ENCODE measurements around the gene PRKAG1.
A peak's percentile ranks its signal among the peaks of the same experiment; 100 is the strongest.

PRKAG1 gene

DNA sequence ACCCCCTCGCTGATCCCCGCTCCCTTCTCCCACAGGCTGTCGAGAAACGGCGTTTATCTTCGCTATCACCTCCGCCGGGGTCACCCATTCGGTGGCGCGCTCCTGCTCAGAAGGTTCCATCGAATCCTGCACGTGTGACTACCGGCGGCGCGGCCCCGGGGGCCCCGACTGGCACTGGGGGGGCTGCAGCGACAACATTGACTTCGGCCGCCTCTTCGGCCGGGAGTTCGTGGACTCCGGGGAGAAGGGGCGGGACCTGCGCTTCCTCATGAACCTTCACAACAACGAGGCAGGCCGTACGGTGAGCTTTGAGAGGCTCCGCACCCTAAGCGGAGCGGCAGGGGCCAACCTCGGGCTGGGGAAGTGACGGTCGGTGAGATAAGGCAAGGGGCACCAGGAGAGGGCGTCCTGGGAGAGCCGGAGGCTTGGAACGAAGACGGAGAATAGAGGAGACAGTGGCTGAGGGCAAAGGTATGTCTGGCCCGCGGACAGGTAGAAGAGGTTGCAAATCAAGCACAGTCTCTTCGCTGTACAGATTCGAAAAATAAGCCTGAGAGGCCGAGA is 38.1 kb downstream of the PRKAG1 start:
- peak; percentile 36 for DNase-seq

DNA sequence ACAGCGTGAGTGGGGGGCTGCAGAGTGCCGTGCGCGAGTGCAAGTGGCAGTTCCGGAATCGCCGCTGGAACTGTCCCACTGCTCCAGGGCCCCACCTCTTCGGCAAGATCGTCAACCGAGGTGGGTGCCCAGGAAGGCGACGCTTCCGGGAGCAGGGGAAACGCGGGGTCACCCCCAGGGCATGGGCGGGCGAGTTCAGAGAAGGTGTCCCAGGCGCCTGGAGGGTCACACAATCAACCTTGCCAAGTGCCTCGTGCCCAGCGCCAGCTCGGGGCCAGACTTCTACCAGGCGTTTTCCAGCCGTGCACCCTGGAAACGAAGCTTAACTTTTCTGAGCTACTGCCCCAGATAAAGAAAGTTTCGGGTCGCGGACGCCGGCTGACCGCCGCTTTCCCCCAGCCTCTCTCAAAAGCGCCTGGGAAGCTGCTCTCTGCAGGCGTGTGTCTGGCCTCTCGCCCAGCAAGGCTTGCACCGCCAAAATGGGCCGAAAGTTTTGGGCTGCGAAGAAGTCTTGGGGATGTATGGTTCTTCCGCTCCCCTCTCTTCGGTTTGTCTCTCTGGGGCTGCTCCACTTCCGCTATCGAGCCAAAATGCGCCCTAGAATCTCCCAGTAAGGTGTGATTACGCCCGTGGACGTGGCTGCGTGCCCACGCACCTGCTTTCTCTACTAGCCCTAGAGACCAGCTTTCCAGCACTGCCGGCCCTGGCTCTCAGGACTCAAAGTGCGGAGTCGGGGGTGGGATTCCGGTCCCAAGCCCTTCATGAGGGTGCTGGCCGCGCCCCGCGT is 38.8 kb downstream of the PRKAG1 start:
- DNase-seq: no peak

DNA sequence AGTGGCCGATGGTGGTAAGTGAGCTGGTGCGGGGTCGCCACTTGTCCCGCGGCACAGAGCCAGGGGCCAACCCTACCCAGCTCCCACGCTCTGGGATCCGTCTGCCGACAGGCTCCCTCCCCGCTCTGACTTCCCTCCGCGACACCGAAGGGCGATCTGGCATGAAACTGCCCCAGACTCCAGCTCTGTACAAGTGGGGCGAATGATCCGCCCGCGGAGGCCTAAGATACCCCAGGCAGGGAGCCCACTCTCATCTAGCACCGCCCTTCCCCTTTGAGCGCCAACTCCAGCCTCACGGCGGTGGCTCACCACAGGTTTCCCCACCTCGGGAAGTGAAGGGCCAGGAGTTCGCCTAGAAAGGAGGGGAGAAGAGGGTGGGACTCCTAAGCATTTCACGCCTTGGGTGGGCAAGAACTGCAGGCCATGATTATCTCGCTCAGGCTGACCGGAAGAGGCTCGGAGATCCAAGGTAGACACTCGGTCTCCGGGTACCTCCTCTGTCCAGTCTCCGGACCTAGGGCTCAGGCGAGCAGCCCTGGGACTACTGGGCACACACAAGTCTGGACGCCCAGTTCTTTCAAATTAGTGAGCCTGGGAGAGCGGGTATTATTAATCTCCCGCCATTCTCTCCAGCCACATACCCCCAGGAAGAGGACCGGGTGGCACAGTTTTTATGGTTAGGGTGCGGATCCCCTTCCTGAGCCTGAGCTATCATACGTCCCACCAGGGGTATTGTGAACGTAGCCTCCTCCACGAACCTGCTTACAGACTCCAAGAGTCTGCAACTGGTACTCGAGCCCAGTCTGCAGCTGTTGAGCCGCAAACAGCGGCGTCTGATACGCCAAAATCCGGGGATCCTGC is 39.6 kb downstream of the PRKAG1 start:
- DNase-seq: no peak

DNA sequence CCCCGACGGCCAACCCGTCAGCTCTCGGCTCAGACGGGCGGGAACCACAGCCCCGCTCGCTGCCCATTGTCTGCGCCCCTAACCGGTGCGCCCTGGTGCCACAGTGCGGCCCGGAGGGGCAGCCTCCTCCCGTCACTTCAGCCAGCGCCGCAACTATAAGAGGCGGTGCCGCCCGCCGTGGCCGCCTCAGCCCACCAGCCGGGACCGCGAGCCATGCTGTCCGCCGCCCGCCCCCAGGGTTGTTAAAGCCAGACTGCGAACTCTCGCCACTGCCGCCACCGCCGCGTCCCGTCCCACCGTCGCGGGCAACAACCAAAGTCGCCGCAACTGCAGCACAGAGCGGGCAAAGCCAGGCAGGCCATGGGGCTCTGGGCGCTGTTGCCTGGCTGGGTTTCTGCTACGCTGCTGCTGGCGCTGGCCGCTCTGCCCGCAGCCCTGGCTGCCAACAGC is 40.3 kb downstream of the PRKAG1 start, which contains the start of gene WNT1:
Gene WNT1 (plus strand): TSS at position 32 of the 450 bp plus-strand sequence. CDS start 329 bp downstream, at position 361.
- no peak for DNase-seq

DNA sequence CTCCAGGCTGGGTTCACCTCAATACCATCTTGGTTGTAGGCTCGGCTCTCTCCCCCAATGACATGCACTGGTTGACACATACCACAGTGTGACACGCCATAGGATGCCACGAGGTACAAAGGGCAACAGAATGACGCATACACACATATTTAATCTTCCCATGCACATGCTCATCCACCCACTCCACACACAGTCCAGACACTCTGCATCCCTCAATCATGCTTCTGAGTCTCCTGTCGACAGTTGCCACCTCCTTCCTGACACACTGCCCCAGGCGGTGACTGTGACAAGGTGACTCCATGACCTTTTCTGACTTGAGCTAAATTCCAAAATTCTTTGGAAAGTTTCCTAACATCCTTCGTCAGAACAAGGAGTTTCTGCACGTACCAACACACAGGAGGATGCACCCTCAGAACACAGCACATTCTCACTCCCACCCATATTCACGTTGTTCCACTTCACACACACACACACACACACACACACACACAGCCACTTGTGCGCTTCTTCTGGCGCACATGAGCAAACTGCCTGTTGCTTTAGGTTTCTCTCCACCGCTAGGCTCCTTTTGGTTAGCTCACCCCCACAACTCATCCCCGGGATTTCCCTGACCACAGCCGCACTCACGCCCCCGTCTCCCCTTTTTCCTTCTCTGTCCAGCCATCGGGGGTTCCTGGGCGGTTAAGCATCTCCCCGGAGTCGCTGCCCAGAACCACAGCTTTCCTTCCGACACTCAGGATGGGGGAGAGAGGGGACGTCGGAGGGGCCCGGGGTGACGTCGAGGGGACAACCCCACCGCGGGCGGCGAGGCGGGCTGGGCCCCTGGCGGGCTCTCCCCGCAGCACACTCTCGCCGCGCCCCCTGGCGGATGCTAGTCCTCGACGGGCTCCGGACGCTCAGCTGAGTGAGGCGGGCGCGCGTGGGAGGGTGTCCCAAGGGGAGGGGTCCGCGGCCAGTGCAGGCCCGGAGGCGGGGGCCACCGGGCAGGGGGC is 41.0 kb downstream of the PRKAG1 start:
- peak; percentile 79 for DNase-seq

DNA sequence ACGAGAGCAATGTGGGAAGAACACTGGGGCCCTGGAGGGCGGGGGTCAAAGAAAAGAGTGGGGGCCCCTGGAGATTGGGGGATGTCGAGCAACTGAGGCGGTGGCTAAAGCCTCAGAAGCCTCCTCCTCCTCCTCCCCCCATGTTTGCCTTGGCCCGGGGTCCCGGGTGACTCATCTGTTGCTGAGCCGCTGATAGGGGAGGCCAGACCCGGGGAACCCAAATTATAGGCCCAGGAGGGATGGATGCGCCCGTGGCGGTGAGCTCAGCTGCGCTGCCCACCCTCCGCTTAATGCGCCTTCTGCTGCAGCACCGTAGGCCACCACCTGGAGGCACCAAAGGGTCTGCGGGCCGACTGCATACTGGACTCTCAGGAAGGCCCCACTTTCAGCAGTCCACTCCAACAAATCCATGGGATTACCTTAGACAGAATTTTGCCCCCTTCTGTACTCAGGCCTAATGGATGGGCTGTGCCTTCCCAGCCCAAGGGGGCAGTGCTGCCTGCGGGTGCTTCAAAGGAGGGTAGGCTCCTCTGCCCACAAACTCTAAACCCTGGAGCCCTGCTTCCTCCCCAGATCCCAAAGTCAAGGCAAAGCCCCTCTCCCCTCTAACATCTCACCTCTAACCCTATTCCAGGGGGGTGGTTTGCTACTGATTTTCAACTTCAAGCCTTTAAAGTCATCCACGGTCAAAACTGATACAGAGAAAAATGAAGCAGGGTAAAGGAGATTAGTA is 44.5 kb downstream of the PRKAG1 start:
- peak; percentile 37 for DNase-seq

DNA sequence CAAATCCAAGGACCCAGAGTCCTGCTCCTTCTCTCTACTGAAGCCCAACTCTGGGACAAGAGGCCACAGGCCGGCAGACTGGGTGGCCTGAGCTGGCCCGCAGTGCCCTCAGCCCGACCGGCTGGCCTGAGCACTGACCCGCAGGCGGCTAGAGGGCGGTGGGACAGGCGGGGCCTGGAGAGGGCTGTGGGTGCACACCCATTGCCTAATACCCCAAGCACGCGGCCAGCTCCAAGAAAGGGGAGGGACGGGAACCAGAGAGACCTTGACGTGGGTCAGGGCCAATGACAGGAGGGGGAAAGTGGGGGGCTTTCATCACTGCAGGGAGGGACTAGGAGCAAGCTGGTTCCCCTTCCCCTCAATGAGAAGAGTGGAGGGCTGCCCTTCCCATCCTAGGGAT is 45.0 kb downstream of the PRKAG1 start:
- no peak for DNase-seq

DNA sequence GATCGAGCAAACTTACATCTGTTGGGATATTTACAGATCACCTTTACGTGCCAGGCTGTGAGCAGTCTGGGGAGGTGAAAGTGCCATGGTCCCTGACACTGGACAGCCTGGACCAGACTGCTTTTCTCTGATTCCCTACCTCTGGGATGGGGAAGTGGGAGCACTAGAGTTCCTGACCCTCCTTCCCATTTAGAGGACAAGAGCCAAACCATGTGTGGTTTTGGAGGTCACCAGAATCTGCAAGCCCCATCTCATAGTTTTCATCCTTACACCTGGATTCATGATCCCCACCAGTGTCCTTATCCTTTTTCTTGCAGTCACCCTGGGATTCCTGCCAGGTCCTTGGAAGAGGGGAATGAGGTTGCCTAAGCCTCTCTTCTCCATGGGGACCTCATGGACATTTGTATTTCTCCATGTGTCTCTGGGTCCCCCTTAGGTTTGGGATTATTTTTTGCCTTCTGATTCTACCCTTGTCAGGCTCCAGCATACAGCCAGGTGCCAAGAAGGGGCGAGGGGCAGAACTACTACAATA is 45.6 kb downstream of the PRKAG1 start:
- DNase-seq: no peak

DNA sequence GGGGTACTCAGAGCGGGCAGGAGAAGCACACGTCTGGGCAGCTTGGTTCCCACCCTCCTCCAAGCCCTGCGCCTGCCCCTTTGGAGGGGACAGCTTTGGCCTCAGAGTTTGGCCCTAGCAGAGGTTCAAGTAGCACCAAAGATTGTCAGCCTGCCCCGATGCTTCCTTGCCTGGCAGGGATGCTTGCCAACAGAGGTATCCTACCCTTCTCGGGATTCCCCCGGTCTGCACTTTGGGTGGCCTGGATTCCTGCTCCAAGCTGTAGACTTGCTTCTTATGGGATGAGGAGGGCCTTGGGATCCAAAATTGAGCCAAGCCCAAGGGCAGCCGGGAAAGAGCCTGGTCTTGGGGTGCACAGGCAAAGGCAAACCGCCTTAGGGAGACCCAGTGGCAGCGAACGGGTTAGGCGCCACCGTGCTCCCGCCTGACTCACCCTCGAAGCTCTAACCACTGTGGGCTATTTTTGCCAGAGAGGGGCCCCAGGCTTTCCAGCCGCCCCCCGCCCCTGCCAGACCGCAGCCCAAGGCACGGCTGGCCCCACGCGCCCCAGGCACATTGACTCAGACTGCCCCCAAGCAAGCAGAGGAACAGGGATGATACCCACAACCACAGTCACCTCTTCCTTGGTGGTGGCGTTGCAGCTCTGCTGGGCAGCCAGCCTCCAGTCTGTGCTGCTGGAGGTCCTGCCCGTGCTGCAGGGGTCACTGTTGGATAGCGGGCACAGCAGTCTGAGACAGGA is 46.2 kb downstream of the PRKAG1 start:
- peak; percentile 38 for DNase-seq

DNA sequence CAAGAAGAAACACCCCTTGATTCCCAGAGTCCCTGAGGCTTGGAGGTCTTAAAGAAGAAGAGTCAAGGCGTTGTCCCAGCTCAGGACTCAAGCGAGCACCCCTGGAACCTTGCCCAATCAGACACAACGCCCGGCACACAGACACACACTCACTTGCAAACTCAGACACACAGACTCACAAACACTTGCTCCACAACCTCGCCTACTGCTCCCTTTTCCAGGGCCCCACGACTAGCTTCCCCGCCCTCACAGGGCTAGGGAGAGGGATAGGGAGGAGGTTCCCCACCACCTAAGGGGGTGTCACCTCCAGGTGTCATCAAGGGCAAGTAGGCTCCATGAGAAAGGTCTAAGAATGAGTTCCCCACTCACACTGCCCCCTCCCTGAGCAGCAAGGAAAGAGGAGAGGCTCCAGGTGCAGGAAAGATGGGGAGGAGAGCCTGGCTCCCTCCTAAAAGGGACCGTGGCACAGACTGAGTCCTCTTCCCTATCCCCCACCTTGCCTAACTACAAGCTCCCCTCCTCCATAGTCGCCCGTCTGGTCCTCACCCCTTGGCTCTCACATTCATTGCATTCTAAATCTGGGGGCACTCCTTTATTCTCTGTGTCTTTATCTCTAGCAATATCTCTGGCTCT is 47.8 kb downstream of the PRKAG1 start:
- no peak for DNase-seq

DNA sequence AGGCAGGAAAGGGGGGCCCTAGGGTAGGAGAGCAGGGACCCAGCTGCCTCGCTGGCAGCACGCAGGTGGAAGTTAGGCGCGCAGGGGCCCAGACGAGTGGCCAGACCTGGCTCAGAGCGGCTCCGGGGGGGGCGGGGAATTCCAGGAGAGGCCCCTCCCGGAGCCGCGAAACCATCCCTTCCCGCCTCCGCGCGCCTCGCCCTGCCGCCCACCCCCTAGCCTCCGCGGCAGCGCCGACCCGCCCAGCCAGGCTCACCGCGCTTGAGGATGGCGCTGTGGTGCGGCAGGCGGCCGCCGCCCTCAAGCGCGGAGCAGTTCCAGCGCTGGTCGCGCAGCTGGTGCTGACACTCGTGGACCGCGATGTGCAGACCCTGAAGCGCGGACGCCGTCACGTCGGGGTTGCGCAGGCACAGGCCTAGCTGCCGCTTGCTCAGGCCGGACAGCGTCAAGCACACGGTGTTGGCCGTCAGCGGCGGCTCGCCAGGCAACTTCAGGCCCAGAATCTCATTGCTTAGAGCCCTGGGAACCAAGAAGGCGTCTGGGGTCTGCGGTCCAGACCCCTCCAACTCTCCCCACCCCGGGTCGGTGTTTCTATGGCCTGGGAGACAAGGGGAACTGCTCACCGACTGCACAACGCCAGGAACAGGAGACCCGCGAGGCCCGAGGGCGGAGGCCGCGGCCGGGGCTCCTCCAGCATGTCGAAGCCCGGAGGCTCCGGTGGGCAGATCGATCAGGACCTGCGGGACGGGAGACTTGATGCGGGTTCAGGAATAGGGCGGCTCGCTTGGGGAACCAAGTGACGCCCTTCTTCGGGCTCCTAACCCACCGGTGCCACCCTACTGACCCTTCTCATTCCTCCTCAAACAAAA is 48.5 kb downstream of the PRKAG1 start:
- no peak for DNase-seq

DNA sequence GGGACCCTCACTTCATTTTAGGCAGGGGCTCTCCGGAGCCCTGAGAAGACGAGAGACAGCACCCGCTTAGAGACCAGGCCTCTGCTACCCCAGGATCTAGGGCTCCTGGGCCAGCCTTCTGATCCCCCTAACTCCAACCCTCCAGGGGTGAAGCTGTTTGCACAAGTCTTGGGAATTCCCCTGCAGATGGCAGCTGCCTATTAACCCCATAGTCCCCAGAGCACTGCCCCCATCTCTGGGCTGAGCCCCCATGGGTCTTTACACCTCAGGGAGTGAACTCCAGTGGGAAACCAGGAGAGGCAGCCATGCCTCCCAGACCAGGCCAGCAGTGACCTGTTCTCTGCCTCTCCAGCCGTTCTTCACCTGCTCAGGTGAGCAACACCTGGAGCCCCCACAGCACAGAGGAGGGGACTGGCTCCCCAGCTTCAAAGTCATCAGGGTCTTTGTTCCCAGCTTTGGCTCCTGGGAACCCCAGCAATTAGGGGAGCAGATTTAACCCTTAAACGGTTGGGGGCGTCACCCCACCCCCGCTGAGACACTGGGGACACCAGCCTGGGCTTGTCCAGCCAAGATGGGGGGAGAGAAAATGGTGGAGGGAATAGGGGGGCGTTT is 49.3 kb downstream of the PRKAG1 start:
- no peak for DNase-seq

DNA sequence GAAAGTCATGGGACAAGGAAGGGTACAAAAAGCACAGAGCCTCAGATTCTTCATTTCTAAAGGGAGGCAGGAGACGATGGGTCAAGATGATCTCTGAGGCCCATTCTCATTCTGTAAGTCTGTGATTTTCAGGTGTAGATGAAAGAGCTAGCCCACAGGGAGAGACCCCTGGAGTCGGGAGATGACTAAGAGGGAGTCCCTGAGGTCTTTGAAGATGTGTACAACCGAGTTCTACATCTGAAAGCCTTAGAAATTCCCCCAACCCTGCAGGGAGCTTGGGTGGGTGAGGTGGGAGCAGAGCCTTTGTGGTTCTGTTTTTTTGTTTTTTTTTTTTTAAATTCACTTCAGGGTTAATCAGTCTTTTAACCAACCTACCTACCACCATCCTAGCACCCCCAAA is 50.1 kb downstream of the PRKAG1 start:
- DNase-seq: no peak

DNA sequence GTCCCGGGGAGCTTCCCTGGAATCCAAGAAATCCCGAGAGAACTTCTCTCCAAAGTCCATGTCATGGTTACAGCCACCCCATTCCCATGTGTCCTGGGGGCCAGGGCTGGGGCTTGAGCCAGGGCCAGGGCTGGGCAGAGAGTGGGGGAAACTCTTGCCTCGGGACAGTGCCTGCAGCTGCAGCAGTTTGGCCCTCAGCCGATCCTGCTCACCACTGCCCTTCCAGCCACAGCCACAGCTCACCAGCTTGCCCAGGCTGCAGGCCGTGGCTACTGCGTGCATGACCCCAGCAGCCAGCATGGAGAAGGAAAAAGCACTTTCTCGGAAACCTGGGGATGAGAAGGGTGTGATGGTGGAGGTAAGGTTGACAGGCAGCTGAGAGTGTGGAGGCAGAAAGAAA is 50.6 kb downstream of the PRKAG1 start:
- DNase-seq: no peak

DNA sequence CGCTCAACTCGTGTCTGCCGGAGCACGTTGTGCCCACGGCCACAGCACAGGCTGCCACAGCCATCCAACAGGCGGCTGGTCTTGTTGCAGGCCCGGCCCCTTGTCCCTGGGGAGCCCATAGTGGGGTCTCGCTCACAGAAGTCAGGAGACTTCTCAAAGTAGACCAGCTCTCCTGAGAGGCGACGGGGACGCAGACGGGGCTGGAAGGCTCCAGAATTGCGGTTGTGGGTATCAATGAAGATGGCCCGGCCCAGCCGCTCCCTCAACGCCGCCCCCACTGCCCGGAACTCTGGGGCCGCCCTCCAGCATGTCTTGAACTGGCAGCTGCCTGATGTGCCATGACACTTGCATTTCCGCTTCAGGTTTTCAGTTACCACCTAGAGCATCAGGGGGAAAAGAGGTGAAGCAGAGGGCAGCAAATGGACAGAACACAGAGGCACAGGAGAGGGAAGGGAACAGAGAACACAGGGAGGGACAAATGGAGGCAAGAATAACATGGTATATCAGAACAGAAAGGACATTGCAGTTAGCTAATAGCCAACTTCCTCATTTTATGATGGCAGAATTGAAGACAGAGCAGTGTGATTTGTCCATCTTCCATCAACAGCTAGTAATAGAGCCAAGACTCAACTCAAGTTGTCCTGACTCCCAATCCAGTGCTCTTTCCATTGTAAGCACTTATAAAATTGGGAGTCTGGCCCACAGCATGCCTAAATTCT is 52.2 kb downstream of the PRKAG1 start:
- no peak for DNase-seq

DNA sequence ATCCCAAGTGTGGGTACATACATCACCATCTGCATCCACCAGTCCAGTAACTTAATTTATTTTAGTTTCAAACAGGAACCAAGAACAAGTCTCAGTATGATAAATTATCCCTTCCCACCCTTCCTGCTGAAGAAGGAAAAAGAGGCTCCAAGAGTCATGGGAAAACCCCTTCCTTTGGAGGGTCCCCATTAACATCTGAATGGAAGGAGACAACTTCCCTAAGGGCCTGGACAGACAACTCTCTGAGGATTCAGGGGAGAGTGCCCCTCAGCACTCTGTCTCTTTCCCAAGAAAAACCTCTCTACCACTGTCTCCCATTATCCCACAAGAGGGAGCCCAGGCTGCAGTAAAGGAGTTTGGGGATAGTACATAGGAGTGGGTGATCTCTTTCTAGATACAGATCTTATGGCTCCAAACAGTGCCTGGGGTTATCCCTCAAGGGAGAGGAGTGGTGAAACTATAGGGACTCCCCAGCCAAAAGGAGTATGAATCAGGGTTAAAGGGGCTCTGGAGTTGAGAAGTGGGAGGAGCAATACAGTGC is 53.2 kb downstream of the PRKAG1 start:
- DNase-seq: no peak

DNA sequence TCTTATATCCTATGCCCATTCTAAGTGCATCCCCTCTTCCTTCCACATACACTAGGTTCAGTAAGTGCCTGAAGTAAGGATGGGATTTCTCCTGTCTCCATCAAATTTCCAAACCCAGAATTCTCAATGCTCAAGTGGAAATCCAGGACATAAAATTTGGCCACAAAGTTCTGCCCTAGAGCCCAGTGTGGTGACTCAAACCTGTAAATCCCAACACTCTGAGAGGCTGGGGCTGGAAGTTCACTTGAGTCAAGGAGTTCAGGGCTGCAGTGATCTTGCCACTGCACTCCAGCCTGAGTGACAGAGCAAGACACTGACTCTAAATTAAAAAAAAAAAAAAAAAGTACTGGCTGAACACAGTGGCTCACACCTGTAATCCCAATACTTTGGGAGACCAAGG is 56.8 kb downstream of the PRKAG1 start:
- DNase-seq: no peak

DNA sequence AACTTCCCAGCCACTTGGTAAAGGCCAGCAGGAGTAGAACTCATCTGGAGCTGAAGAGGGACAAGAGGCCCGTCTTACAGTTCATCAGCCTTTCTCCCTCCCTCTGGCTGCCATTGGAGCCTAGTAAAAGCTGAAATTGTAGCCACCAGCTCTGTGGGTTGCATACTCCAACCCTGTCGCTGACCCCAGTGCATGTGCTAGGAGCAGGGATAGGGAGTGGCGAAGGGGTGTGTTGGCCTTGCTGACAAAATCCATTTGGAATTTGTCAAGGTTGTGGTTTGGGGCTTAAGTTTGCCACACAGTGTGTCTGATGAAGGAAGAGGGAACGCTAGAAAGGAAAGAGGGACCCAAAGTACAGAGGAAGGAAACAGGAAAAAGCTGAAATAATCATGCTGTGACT is 57.2 kb downstream of the PRKAG1 start:
- DNase-seq: no peak

Data from stimulated activated CD4-positive, alpha-beta T cell treated with anti-CD3 and anti-CD28 coated beads, Interleukin-1b, Interleukin-23, amount 100 ng/mL, for 48 hours (primary cell).